WERI-Rb-1 (cell line): ENCODE results near the gene SCAF1.

Experiments used
- DNase-seq: peaks from one replicate; pipeline ENCODE4 v3.0.0-alpha.2; 2020
- H3K27ac ChIP-seq: fragments of 250-450 bp; sonication (Bioruptor Pico); 2 replicates; pipeline ENCODE4 v1.5.1; 2020; ENCODE audit warnings: mild to moderate bottlenecking, moderate library complexity
- H3K27me3 ChIP-seq: fragments of 250-450 bp; sonication (Bioruptor Pico); 2 replicates; pipeline ENCODE4 v1.5.1; 2021; ENCODE audit warnings: mild to moderate bottlenecking, low read depth, moderate library complexity; ENCODE audit not compliant: insufficient read depth, severe bottlenecking
- H3K36me3 ChIP-seq: fragments of 250-450 bp; sonication (Bioruptor Pico); 2 replicates; pipeline ENCODE4 v1.5.1; 2020; ENCODE audit warnings: mild to moderate bottlenecking, moderate library complexity
- H3K4me3 ChIP-seq: 2 replicates; pipeline ENCODE4 v1.5.1; 2011; ENCODE audit warnings: low read depth, mild to moderate bottlenecking, control low read depth, low read length
- H3K9me3 ChIP-seq: fragments of 250-450 bp; sonication (Bioruptor Pico); 2 replicates; pipeline ENCODE4 v1.5.1; 2021; ENCODE audit warnings: mild to moderate bottlenecking, moderate library complexity; ENCODE audit not compliant: severe bottlenecking
- TF ChIP-seq, protein P1 (sequence below): IDR thresholded peaks from 2 replicates; pipeline ENCODE4 v1.5.1; 2011; ENCODE audit warnings: low read depth, mild to moderate bottlenecking, control low read depth, inconsistent platforms, low read length

The SCAF1 gene

DNA sequence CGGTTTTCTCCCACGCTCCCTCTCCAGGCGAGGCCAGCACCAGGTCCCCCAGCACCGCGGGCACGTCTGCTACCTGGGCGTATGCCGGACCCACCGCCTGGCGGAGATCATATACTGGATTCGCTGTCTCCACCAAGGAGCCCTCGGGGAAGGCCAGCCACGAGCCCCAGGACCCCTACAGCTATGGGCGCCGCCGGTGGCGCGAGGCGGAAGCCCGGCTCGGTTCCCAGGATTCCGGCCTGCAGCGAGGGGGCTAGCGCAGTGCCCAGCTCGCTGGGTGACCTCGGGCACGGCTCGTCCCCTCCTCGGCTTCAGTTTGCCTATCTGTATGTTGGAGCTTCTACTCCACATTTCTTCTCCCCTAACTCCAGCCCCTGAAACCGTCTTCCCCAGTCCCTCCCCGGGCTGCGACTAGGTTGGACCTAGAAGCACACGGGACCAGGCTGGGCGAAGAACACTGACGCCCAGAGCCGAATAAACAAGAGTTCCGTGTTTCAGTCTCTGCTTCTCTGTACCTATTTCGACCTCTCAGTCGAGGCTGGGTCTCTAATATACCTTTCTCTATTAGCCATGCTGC, 48.2 kb downstream of the SCAF1 start:
- TF ChIP-seq, protein P1, sequence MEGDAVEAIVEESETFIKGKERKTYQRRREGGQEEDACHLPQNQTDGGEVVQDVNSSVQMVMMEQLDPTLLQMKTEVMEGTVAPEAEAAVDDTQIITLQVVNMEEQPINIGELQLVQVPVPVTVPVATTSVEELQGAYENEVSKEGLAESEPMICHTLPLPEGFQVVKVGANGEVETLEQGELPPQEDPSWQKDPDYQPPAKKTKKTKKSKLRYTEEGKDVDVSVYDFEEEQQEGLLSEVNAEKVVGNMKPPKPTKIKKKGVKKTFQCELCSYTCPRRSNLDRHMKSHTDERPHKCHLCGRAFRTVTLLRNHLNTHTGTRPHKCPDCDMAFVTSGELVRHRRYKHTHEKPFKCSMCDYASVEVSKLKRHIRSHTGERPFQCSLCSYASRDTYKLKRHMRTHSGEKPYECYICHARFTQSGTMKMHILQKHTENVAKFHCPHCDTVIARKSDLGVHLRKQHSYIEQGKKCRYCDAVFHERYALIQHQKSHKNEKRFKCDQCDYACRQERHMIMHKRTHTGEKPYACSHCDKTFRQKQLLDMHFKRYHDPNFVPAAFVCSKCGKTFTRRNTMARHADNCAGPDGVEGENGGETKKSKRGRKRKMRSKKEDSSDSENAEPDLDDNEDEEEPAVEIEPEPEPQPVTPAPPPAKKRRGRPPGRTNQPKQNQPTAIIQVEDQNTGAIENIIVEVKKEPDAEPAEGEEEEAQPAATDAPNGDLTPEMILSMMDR, result no peak
- Histone ChIP-seq H3K9me3 (no peaks in the 10 kb centered on the region), H3K36me3 (peaks cover 32% of the 10 kb centered on the region), H3K27ac (peak overlapping the region; percentile 91), H3K4me3 (peak overlapping the region; percentile 55), H3K27me3 (no peaks in the 10 kb centered on the region)
- DNase-seq, result no peak

DNA sequence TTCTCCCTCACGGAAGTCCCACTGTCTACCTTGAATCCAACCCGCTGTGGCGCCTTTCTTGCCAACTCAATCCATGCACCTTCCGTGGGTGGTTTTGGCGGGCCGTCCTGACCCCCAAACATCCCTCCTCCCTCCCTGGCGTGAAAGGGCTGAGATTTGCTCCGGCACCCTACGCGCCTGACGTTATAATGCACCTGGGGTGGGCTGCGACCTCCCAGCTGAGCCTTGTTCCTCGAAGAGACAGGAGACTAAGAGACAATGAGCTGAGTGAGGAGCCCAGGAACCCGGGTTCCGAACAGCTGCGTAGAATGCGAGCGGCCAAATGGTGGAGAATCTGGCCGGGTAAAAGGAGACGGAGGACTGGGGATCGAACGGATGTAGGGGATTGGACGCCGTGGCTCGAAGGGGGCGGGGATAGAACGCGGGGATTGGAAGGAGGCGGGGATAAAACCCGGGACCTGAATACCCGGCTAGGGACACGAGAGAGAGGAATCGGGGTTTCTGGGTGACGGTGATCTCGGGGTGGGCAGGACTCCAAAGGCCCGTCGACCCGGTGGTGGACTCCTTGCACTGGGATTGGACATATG, 48.7 kb downstream of the SCAF1 start, which contains the start of gene CPT1C:
Gene CPT1C (plus strand): TSS at position 461 of the 587 bp plus-strand sequence. CDS start 1,137 bp downstream, outside the sequence.
- DNase-seq, result peak; percentile 95
- H3K9me3 ChIP-seq, result no peaks in the 10 kb centered on the region
- H3K27ac ChIP-seq, result peak within 1 kb of the TSS; percentile 91
- TF ChIP-seq, protein P1, result no peak
- H3K36me3 ChIP-seq, result peaks cover 27% of the 10 kb centered on the region
- no peaks in the 10 kb centered on the region for H3K27me3 ChIP-seq
- H3K4me3 ChIP-seq, result peak within 1 kb of the TSS; percentile 55

DNA sequence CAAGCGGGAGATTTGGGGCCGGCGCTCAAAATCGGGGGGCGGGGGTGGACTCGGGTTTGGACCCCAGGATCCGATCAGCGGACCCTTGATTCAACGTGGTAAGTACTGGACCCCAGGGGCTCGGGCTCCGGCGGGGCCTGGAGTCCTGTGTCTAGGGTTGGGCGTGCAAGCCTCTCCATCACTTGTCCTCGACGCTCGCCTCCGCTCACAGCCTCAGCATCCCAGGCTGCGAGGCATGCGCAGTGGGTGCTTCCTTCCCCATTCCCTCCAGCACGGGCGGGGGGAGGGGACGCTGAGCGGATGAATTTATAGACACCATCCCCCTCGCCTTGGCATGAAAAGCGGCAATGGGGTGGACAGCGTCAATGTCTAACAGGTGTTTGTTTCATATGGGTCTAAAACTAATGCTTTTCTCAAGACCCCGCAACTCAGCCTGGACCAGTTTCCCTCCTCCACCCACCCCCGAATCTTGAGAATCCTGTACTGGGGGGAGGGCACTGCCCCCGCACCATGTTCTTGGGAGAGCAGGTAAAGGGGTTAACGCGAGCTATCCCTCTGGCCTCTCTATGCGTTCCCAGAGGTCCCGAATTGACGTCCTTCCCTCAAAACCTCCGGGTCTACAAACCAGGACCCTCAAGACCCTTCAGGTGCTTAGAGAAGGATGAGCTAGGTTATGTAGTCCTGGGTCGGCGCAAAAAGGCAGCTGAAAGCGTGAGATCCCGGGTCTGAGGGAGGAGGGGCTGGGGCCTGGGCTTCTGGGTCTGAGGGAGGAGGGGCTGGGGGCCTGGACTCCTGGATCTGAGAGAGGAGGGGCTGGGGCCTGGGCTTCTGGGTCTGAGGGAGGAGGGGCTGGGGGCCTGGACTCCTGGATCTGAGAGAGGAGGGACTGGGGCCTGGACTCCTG, 49.5 kb downstream of the SCAF1 start:
- peak; percentile 90 for DNase-seq
- Histone ChIP-seq H3K4me3 (peak overlapping the region; percentile 55), H3K36me3 (peaks cover 21% of the 10 kb centered on the region; the same call in 1 of the 2 replicates), H3K27ac (peak overlapping the region; percentile 91), H3K9me3 (no peaks in the 10 kb centered on the region), H3K27me3 (no peaks in the 10 kb centered on the region)
- TF ChIP-seq, protein P1, result no peak

DNA sequence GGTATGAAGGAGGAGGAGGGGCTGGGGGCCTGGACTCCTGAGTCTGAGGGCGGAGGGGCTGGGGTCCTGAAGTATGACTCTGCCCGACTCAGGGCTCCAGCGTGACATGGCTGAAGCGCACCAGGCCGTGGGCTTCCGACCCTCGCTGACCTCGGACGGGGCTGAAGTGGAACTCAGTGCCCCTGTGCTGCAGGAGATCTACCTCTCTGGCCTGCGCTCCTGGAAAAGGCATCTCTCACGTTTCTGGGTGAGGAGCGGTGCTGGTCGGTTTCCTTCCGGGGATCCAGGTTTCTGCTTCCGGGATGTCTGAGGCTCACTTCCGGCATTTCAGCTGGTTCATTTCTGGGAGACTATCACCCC, 50.1 kb downstream of the SCAF1 start:
- no peak overlapping the region for H3K27ac ChIP-seq
- TF ChIP-seq, protein P1, result no peak
- H3K9me3 ChIP-seq, result no peaks in the 10 kb centered on the region
- peak overlapping the region; percentile 55 for H3K4me3 ChIP-seq
- peaks cover 23% of the 10 kb centered on the region for H3K36me3 ChIP-seq
- no peak for DNase-seq
- no peaks in the 10 kb centered on the region for H3K27me3 ChIP-seq

DNA sequence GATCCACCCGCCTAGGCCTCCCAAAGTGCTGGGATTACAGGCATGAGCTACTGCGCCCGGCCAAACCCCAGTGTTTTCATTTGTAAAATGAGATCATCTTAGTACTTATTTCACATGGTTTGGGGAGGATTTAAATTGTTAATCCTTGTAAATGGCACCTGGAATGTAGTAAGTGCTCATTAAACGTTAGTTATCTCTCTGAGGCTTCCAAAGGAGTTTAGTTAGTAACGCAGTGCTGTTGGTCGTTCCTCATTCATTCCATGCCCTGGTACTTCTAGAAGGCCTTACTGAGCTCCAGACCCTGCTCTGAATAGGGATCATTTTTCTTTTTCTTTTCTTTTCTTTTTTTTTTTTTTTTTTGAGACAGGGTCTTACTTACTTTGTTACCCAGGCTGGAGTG, 54.1 kb downstream of the SCAF1 start:
- H3K27ac ChIP-seq, result no peak overlapping the region
- H3K4me3 ChIP-seq, result no peak overlapping the region
- no peak for DNase-seq
- no peaks in the 10 kb centered on the region for H3K9me3 ChIP-seq
- H3K27me3 ChIP-seq, result no peaks in the 10 kb centered on the region
- H3K36me3 ChIP-seq, result peaks cover 32% of the 10 kb centered on the region
- TF ChIP-seq, protein P1, result no peak
